Measurements from ENCODE around the gene UNC5B.

DNA sequence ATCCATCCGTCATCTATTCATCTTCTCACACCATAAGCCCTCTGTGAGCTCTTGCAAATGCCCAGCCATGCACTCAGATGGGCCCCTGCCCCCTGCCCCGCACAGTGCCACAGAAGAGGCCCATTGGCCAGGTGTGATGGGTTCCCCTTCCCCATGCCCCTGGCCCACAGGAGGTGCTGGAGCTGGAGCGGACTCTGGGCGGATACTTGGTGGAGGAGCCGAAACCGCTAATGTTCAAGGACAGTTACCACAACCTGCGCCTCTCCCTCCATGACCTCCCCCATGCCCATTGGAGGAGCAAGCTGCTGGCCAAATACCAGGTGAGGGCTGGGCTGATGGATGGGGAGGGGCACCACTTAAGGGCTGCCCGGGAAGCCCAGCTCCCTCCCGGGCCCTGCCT is 83.3 kb downstream of the UNC5B start:
- TF ChIP-seq, protein P1, sequence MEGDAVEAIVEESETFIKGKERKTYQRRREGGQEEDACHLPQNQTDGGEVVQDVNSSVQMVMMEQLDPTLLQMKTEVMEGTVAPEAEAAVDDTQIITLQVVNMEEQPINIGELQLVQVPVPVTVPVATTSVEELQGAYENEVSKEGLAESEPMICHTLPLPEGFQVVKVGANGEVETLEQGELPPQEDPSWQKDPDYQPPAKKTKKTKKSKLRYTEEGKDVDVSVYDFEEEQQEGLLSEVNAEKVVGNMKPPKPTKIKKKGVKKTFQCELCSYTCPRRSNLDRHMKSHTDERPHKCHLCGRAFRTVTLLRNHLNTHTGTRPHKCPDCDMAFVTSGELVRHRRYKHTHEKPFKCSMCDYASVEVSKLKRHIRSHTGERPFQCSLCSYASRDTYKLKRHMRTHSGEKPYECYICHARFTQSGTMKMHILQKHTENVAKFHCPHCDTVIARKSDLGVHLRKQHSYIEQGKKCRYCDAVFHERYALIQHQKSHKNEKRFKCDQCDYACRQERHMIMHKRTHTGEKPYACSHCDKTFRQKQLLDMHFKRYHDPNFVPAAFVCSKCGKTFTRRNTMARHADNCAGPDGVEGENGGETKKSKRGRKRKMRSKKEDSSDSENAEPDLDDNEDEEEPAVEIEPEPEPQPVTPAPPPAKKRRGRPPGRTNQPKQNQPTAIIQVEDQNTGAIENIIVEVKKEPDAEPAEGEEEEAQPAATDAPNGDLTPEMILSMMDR (IDR thresholded peaks at IDR 0.05): no peak
- no peak for TF ChIP-seq POLR2A (IDR thresholded peaks at IDR 0.05)

All from thyroid gland (tissue), 4 donors.